ENCODE data around the gene FARP2. TPM values are rescaled to one million over a fixed set of nuclear protein-coding genes. Genes with fewer than 3 reads are reported as not detected.

Gene FARP2
- 21.2 and 24.0 TPM in 2 replicates for total RNA-seq

GRCh38 chr2:241355983-241356870, at the start of gene FARP2:
Gene FARP2, plus strand, starts transcription at chr2:241356285. Its CDS starts 16,823 bp downstream, at chr2:241373108.

GRCh38 chr2:241315093-241315878, 40.8 kb upstream of the FARP2 start, which contains the start of gene HDLBP:
Gene HDLBP, minus strand, starts transcription at chr2:241315672. Its CDS starts 48,803 bp downstream, at chr2:241266869.

GRCh38 chr2:241315879-241316631, 40.0 kb upstream of the FARP2 start, which contains the start of gene SEPTIN2:
Gene SEPTIN2, plus strand, starts transcription at chr2:241315925. Its CDS starts 8,308 bp downstream, at chr2:241324233.

GRCh38 chr2:241508240-241509154, 152.4 kb downstream of the FARP2 start, which contains the start of gene STK25:
Gene STK25, minus strand, starts transcription at chr2:241508584. Its CDS starts 549 bp downstream, at chr2:241508035.

Other genes with a start within 250 kb of the FARP2 start
- 0.81 and 1.8 TPM in 2 replicates for gene PASK, start 206.8 kb upstream of the FARP2 start, total RNA-seq
- 53.0 and 60.9 TPM in 2 replicates for gene PPP1R7, start 205.8 kb upstream of the FARP2 start, total RNA-seq
- 0.73 and 1.00 TPM in 2 replicates for gene ANO7, start 167.6 kb upstream of the FARP2 start, total RNA-seq
- 731 and 793 TPM in 2 replicates for gene HDLBP, start 40.6 kb upstream of the FARP2 start, total RNA-seq
- gene SEPTIN2, start 40.4 kb upstream of the FARP2 start, total RNA-seq: 349 and 408 TPM in 2 replicates
- 77.5 and 146 TPM in 2 replicates for gene STK25, start 152.3 kb downstream of the FARP2 start, total RNA-seq
- 56.0 and 61.0 TPM in 2 replicates for gene BOK, start 202.5 kb downstream of the FARP2 start, total RNA-seq

Data from cardiac ventricle fibroblast (primary cell).